Middle frontal gyrus (tissue), 1 donor: ENCODE results near the gene OR7G3.

Source experiments
- DNase-seq: peaks from one replicate; pipeline ENCODE4 v3.0.0-alpha.2; 2015; ENCODE audit warnings: low spot score; ENCODE audit errors: extremely low spot score

Gene OR7G3

DNA sequence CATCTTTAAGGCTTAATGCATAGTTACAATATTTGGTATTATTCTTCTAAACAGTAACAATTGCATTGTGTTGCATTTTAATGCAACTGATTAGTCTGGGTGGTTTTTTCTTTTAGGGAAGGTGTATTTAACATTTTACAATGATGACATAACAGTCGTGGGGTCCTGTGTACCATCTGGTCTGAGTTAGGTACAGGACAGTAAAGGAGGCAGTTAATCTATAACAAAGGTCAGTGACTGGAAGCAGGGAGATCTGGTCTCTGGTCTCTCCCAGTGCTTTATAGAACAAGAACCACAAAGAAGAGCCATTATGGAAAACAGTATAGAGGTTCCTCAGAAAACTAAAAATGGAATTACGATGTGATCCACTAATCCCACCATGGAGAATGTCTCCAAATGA is 16.8 kb downstream of the OR7G3 start:
- DNase-seq = no peak

DNA sequence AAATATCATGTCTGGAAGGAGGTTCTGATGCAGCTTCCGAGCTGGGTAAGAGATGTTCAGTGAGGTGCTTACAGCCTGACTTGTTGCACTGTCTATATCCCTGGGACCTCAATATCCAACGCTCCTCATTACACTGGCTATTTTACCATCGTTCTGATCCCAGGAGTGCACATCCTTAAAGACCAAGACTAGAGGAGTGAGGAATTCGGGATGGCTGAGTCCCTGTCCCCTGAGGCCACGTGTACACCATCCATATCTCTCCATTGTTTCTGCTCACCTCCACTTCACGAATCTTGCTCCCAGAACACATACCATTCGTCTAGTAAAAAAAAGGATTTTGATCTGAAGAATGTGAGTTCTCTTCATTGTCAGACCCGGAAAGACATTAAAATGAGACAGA is 19.4 kb downstream of the OR7G3 start, which contains the start of gene OR7G2:
TSS of gene OR7G2 (minus strand) at position 101 of the 400 bp plus-strand sequence. CDS start 4,232 bp downstream, outside the sequence.
- DNase-seq = no peak

DNA sequence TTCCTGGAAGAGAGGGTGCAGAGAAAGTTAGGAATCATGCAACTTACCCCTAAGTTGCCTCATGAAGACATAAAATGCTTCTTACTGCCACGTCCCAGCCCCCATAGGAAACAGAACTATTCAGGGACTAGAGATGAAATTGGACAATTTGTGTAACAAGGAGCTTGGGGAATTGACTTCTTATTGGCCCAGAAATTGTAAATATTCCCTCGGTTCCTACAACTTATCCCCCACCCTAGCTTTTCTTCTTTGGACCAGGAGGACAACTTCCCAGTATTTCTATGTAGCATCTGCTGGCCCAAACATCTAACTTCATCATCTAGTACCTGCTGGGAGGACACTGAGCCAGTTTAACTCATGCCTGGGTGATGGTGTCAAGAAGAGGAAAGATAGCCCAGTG is 40.0 kb downstream of the OR7G3 start, which contains the start of gene OR1M1:
TSS of gene OR1M1 (plus strand) at position 301 of the 400 bp plus-strand sequence. CDS start 6,184 bp downstream, outside the sequence.
- DNase-seq = no peak

DNA sequence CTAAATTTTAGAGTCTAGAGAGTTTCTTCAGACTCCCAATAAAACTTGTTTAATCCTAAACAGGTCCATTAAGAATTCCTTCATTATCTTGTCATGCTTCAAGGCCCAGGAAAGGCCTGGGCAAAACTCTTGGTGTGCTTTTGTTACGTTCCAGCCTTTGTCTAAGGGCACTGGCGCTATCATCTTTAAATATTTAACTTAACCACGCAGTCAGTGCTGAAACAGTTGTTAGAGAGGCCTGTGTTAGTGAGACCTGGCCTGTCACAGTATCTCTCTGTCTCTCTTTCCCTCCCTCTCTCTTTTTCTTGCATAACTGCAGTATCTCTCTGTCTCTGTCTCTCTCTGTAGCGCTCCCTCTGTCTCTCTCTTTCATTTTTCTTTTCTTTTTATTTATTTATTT is 48.1 kb downstream of the OR7G3 start:
- no peak for DNase-seq

DNA sequence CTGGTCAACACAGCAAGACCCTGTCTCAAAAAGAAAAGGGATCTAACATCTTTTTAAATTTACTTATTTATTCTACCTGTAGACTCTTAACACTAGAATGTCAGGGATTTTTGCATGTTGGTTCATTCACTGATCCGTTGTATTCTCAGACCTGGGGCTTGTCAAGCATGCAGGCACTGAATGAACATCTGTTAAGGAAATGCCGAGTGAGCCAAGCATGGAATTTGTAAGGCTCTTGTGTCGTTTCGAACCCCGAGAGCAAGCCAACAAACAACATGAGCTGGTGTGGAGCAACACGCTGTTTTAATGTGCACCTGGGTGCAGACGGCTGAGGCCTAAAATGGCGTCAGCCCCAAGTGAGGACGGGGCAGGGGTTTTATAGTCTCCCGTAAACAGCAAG is 49.8 kb downstream of the OR7G3 start:
- DNase-seq = no peak
